Keratinocyte (primary cell): ENCODE data around the gene SLC20A1. TPM values are rescaled to one million over a fixed set of nuclear protein-coding genes. Genes with fewer than 3 reads are reported as not detected.

Source experiments
- DNase-seq: peaks from one replicate; pipeline ENCODE4 v3.0.0-alpha.2; 2011; ENCODE audit warnings: low read depth, missing footprints, low spot score
- FAIRE-seq: peaks from 2 replicates; lab custom pipeline; 2011; peaks lifted over from hg19 to GRCh38; lab: Jason Lieb, UNC
- H2AFZ ChIP-seq: 2 replicates; pipeline ENCODE4 v1.6.0; 2012; ENCODE audit warnings: low read length, control low read depth, inconsistent platforms; ENCODE audit not compliant: control insufficient read depth
- H3K27ac ChIP-seq: 2 replicates; pipeline ENCODE4 v1.5.1; 2011; ENCODE audit warnings: low read length; ENCODE audit not compliant: control insufficient read depth, insufficient read depth
- H3K27me3 ChIP-seq: 3 replicates; pipeline ENCODE4 v1.6.0; 2011; ENCODE audit warnings: low read length; ENCODE audit not compliant: control insufficient read depth, insufficient read depth; ENCODE audit errors: extremely low read depth
- H3K36me3 ChIP-seq, 2 experiments: 2 replicates in 1 of 2; 3 replicates in 1 of 2; pipeline ENCODE4 v1.5.1; 2011; ENCODE audit warnings: low read length in 2 of 2, mild to moderate bottlenecking in 1 of 2; ENCODE audit not compliant: control insufficient read depth in 2 of 2, insufficient read depth in 2 of 2; ENCODE audit errors: extremely low read depth in 1 of 2
- H3K4me1 ChIP-seq: 3 replicates; pipeline ENCODE4 v1.5.1; 2011; ENCODE audit warnings: low read length; ENCODE audit not compliant: control insufficient read depth, insufficient read depth; ENCODE audit errors: extremely low read depth
- H3K4me2 ChIP-seq: 3 replicates; pipeline ENCODE4 v1.6.0; 2011; ENCODE audit warnings: low read depth, low read length; ENCODE audit not compliant: control insufficient read depth, insufficient read depth; ENCODE audit errors: extremely low read depth
- H3K4me3 ChIP-seq, 3 experiments: fragments of 200-600 bp in 1 of 3; sonication (generic) in 1 of 3; 2 replicates in 2 of 3; 3 replicates in 1 of 3; pipeline ENCODE4 v1.5.1; 2011 to 2016; ENCODE audit warnings: low read length in 3 of 3, mild to moderate bottlenecking in 3 of 3, control low read depth in 2 of 3, inconsistent platforms in 1 of 3, low read depth in 1 of 3, mixed read lengths in 1 of 3, mixed run types in 1 of 3, moderate library complexity in 1 of 3; ENCODE audit not compliant: control insufficient read depth in 2 of 3, insufficient read depth in 2 of 3; ENCODE audit errors: extremely low read depth in 1 of 3
- H3K79me2 ChIP-seq: 2 replicates; pipeline ENCODE4 v1.6.0; 2012; ENCODE audit warnings: low read length; ENCODE audit not compliant: control insufficient read depth, insufficient read depth
- H3K9ac ChIP-seq: 3 replicates; pipeline ENCODE4 v1.6.0; 2011; ENCODE audit warnings: low read length; ENCODE audit not compliant: control insufficient read depth, insufficient read depth; ENCODE audit errors: extremely low read depth
- H3K9me1 ChIP-seq: 3 replicates; pipeline ENCODE4 v1.6.0; 2011; ENCODE audit warnings: low read length; ENCODE audit not compliant: control insufficient read depth, insufficient read depth; ENCODE audit errors: extremely low read depth
- H3K9me3 ChIP-seq: 2 replicates; pipeline ENCODE4 v1.5.1; 2012; ENCODE audit warnings: low read depth, low read length; ENCODE audit not compliant: control insufficient read depth
- H4K20me1 ChIP-seq: 3 replicates; pipeline ENCODE4 v1.6.0; 2011; ENCODE audit warnings: low read length; ENCODE audit not compliant: control insufficient read depth, insufficient read depth; ENCODE audit errors: extremely low read depth
- EZH2 ChIP-seq: IDR thresholded peaks from one replicate; pipeline ENCODE4 v1.6.1; 2012; ENCODE audit warnings: inconsistent platforms, mild to moderate bottlenecking, low read length, moderate library complexity
- dilution Hi-C: fragments of 300-500 bp; cut with MboI; formaldehyde crosslinking; loops from one replicate; pipeline ENCODE4 v1.7.0; 2020; ENCODE audit warnings: low sequenced_read_pairs; ENCODE audit not compliant: extremely low pct_ligation_motif_present
- polyA plus RNA-seq, 5 experiments: library from polyadenylated mRNA; depleted of rRNA in 3 of 5; stranded (reverse) in 3 of 5; stranded (forward) in 1 of 5; unstranded in 1 of 5; fragments of >200 nt; gene quantifications; 1 replicate in 1 of 5; 2 replicates in 3 of 5; 3 replicates in 1 of 5; pipeline versions ENCODE4 v1.2.1 to v1.2.3, GENCODE V29; 2011 to 2012; ENCODE audit warnings: missing spikeins in 2 of 5, low read depth in 1 of 5, low replicate concordance in 1 of 5
- TF ChIP-seq, protein P1 (sequence below), 3 experiments: IDR thresholded peaks in 1 of 3; conservative IDR thresholded peaks in 1 of 3; optimal IDR thresholded peaks in 1 of 3; 2 replicates in 2 of 3; 3 replicates in 1 of 3; pipeline versions ENCODE3 to v1.5.1; 2011; ENCODE audit warnings: low read length in 3 of 3, mild to moderate bottlenecking in 3 of 3, moderate library complexity in 2 of 3, control low read depth in 1 of 3, inconsistent platforms in 1 of 3; ENCODE audit not compliant: insufficient read depth in 2 of 3; ENCODE audit errors: extremely low read depth in 1 of 3

Gene SLC20A1
- polyA plus RNA-seq, 1 donor (not counting 4 experiments of a cell fraction or from before 2014, with no cell fraction given) = 265 TPM

DNA sequence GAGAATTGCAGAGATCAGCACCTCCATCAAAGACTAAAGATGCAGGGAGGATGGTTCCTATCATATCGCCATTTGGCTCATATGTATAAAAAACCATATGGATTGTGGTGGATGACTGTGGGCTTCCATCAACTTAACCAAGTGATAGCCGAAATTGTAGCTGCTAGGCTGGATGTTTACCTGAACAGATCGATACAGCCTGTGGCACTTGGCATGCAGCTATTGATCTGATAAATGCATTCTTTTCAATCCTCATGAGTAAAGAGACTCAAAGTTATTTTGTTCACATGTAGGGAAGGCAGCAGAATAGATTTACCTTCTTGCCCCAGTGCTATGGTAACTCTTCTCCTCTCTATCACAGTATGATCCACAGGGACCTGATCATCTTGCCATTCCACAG lies 42.8 kb upstream of the SLC20A1 start:
- Histone ChIP-seq H3K79me2 (no peaks in the 10 kb centered on the region), H3K27ac (no peak overlapping the region), H3K27me3 (no peaks in the 10 kb centered on the region), H3K4me2 (no peak overlapping the region), H3K4me1 (peaks cover 23% of the 10 kb centered on the region), H3K36me3 (no peaks in the 10 kb centered on the region), H3K9ac (no peak overlapping the region), H2AFZ (no peak overlapping the region), H3K9me1 (no peaks in the 10 kb centered on the region), H3K4me3 (no peak overlapping the region), H4K20me1 (no peaks in the 10 kb centered on the region), H3K9me3 (no peaks in the 10 kb centered on the region)
- TF ChIP-seq, protein P1, sequence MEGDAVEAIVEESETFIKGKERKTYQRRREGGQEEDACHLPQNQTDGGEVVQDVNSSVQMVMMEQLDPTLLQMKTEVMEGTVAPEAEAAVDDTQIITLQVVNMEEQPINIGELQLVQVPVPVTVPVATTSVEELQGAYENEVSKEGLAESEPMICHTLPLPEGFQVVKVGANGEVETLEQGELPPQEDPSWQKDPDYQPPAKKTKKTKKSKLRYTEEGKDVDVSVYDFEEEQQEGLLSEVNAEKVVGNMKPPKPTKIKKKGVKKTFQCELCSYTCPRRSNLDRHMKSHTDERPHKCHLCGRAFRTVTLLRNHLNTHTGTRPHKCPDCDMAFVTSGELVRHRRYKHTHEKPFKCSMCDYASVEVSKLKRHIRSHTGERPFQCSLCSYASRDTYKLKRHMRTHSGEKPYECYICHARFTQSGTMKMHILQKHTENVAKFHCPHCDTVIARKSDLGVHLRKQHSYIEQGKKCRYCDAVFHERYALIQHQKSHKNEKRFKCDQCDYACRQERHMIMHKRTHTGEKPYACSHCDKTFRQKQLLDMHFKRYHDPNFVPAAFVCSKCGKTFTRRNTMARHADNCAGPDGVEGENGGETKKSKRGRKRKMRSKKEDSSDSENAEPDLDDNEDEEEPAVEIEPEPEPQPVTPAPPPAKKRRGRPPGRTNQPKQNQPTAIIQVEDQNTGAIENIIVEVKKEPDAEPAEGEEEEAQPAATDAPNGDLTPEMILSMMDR (optimal IDR thresholded peaks at IDR 0.05 in 1 of 3, IDR thresholded peaks at IDR 0.05 in 1 of 3, conservative IDR thresholded peaks at IDR 0.05 in 1 of 3; ENCODE audit: extremely low read depth in 1 of 3, insufficient read depth in 2 of 3, low read length in 3 of 3) = no peak
- no peak for TF ChIP-seq EZH2
- no peak for FAIRE-seq
- no peak for DNase-seq
- dilution Hi-C loops = no loop called here

DNA sequence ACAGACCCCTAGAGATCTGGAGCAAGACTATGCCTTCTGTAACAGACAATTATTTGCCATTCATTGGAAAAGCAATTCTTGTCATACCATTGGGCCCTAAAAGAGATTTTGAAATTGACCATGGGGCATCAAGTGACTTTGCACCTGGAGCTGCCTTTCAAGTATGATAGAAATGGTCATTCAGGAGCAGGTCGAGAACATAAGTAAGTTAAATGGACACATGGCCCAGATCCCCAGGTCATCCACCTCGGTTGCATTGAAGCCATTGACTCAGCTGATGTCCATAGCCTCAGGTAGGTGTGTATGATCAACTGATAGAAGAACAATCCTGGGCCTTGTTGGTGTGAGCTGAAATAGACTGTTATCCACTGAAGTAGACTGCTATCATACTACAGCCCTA lies 42.0 kb upstream of the SLC20A1 start:
- no peak overlapping the region for H3K27ac ChIP-seq
- no peaks in the 10 kb centered on the region for H3K27me3 ChIP-seq
- no peak overlapping the region for H3K4me2 ChIP-seq
- no peak overlapping the region for H3K4me3 ChIP-seq
- dilution Hi-C loops = no loop called here
- H4K20me1 ChIP-seq = no peaks in the 10 kb centered on the region
- no peak overlapping the region for H2AFZ ChIP-seq
- TF ChIP-seq, protein P1 (optimal IDR thresholded peaks at IDR 0.05 in 1 of 3, IDR thresholded peaks at IDR 0.05 in 1 of 3, conservative IDR thresholded peaks at IDR 0.05 in 1 of 3; ENCODE audit: extremely low read depth in 1 of 3, insufficient read depth in 2 of 3, low read length in 3 of 3) = no peak
- TF ChIP-seq EZH2 = no peak
- H3K36me3 ChIP-seq = no peaks in the 10 kb centered on the region
- FAIRE-seq (no peak), DNase-seq (no peak)
- peaks cover 24% of the 10 kb centered on the region for H3K4me1 ChIP-seq
- H3K9me1 ChIP-seq = no peaks in the 10 kb centered on the region
- no peak overlapping the region for H3K9ac ChIP-seq
- no peaks in the 10 kb centered on the region for H3K79me2 ChIP-seq
- no peaks in the 10 kb centered on the region for H3K9me3 ChIP-seq
